Middle frontal gyrus (tissue), 1 donor: ENCODE data around the gene GRAMD4.
"Not testable (repeated sequence)": the region's sequence is repeated elsewhere in the genome, so short reads cannot be mapped to it uniquely, and the experiment has no call there.

Experiments
- DNase-seq: peaks from one replicate; pipeline ENCODE4 v3.0.0-alpha.2; 2015; ENCODE audit warnings: low spot score; ENCODE audit errors: extremely low spot score

The GRAMD4 gene

DNA sequence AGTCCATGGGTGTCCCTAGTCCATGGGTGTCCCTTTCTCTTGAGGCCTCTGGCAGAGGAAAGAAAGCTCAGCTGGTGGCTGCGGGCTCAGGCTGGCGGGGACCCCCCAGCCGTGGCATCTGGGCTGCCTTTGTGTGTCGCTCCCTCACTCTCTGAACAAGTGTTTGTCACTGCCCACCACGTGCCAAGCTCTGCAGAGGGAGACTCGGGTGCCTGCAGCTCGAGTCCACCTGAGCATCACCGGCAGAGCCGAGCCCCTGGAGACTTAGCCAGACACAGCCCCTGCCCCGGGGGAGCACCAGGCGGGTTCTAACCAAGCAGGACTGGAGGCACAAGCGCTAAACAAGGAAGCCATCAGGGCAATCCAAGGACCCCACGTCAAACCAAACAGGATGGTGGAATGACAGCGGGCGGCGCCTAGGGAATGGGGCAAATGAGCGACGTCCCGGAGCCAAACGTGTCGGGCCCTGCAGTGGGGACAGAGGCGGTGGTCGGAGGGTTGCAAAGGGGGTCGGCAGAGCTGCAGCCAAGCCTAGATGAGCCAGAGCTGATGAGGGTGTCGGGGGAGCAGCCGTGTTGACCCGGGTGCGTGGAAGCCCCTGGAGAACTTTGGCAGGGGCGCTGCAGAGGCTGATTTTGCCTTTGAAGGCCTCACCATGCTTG is 2.1 kb upstream of the GRAMD4 start:
- DNase-seq = no peak

DNA sequence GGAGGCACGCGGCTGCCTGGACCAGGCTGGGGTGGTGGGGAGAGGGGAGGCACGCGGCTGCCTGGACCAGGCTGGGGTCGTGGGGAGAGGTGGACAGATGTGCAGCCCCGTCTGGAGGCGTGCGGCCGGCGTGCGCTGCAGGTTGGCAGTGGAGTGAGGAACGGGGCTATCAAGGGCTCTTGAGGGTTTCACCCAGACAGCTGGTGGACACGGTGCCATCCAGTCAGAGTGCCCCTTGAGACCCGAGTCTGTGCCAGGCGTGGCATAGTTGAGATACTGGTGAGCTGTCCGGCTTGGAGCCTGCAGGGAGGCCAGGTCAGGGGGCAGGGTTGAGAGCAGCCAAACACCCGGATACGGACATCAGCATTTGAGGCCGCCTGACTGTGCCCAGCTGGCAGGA is 1.5 kb upstream of the GRAMD4 start:
- DNase-seq = no peak

GRCh38 chr22:46619240-46619829 is 851 bp upstream of the GRAMD4 start:
- no peak for DNase-seq

- no peak for DNase-seq
Measured at GRCh38 chr22:46620588-46621242, 529 bp downstream of the GRAMD4 start.

- not testable (repeated sequence) for DNase-seq
Measured at GRCh38 chr22:46621243-46621930, 1.2 kb downstream of the GRAMD4 start.

GRCh38 chr22:46622081-46622521 is 1.9 kb downstream of the GRAMD4 start:
- no peak for DNase-seq

- no peak for DNase-seq
Measured at GRCh38 chr22:46625113-46625842, 5.1 kb downstream of the GRAMD4 start.

GRCh38 chr22:46625843-46626349 is 5.7 kb downstream of the GRAMD4 start:
- DNase-seq = no peak

DNA sequence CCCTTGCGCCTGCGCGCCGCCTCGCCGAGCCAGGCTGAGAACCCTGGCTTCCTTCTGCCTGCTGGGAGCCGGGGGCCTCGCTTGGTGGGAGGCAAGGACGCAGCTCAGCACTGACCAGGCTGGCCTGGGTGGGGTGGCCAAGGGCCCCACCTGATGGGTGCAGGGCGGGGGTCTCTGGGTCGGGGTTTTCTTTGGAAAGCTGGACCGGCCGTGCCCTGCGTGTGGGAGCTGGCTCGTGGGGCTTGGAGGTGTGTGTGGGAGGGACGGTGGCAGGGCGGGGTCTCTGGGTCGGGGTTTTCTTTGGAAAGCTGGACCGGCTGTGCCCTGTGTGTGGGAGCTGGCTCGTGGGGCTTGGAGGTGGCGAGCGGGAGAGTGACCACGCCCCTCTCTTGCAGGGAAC is 6.2 kb downstream of the GRAMD4 start:
- no peak for DNase-seq

DNA sequence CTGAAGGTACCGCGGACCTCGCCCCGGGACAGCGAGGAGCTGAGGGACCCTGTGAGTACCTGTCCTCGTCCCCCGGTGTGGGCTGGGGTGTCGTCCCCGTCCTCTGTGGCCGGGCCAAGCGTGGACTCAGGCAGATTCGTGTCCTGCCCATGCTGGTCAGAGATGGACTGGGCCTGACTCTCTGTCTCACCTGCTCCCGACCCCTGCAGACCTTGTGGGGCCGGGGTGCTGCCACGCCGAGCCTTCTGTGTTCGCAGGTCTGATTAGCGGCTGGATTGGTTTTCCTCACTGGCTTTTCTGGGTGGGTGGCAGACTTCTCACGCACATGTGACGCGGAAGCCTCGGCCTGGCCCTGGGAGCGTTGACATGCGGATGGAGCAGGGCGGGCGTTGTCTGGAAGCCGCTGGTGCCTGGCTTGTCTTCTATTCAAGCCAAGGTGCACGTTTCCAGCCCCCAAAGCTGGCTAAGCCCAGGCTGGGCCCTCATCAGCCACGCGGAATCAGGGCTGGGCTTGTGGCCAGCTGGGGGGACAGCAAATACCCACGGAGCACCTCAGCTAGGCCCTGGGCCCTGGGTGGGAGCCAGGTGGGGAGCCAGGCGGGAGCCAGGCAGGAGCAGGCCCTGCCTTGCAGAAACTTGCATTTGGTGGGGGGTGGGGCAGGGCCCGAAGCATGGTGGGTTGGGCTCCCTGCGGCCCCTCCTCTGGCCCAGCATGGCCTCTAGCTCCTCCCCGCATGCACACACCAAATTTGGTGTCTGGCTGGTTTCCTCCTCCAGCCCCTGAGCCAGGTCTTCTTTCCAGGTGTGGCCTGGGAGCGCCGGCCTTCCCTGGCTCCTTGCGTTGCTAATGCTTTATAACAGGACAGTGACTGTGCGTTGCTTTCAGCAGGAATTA is 7.0 kb downstream of the GRAMD4 start:
- DNase-seq = no peak

GRCh38 chr22:46627806-46628482 is 7.8 kb downstream of the GRAMD4 start:
- DNase-seq = no peak

DNA sequence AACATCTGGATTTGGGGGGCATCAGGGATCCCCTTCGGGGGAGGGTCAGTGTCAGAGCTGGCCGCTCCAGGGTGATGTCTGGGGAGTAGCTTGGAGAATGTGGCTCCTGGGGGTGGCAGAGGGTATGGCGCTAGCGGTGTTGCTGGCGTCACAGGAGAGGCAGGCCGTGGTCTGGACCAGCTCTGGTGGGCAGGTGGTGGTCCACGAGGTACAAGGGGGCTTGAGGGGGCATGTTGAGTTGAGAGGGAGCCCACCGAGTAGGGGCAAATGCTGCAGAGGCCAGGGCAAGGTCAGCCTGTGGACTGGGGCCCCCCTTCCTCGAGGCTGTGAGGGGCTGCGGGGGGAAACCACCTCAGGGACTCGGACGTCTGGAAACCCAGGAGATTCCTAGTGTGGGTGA is 8.6 kb downstream of the GRAMD4 start:
- no peak for DNase-seq

DNA sequence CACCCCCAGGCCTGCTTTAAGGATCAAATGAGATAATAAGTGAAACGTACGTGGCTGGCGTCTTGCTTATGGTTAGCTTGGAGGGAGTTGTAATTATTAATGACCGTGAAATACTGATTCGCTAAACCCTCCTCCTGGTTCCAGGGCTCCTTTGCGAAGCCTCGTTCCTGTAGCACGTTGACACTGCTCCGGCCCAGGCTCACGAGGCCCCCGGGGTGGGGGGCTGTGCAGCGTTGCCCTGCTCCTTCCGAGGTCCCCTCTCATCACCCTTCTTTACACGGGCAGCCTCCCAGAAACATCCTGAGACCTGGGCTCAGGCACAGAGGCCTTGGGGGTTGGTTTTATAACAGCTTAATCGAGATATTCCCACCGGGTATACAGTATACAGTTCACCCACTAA is 9.1 kb downstream of the GRAMD4 start:
- no peak for DNase-seq

DNA sequence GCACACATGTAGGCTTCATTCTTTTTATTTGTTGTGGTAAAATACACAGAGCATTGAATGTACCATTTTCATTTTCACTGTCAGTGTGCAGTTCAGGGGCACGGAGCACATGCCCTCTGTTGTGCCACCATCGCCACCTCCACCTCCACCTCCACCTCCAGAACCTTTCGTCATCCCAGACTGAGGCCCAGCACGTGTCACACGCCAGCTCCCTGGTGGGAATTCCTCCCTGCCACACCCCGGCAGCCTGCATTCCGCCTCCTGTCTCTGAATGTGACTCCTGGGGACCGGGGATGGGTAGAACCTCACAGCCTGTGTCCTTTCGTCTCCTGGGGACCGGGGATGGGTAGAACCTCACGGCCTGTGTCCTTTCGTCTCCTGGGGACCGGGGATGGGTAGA is 10.9 kb downstream of the GRAMD4 start:
- DNase-seq = no peak

DNA sequence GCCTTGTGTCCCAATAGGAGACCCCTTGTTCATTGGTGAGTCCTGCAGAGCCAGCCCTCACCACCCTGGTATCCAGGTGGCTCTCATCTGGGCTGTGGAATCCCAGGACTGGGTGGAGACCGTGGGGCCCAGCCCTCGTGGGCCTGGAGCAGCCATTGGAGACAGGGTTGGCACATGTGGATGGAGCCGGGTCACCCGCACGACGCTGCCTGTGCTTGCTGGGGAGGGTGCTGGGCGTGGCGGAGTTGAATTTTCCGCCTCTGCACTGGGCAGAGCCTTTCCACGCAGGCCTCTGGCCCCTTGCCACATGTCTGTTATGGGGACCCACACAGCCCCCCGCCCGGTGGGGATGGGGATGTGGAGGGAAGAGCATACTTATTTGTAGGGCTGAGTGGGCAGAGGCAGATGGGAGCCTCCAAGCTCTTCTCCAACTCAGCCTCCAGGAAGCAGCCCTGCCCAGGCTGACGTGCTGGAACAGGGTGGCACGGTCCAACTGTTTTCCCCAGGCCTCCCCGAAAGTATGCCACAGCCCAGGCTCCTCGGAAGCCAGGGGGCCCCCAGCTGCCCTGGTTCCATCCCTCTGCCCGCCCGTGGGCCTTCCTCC is 12.6 kb downstream of the GRAMD4 start:
- no peak for DNase-seq

DNA sequence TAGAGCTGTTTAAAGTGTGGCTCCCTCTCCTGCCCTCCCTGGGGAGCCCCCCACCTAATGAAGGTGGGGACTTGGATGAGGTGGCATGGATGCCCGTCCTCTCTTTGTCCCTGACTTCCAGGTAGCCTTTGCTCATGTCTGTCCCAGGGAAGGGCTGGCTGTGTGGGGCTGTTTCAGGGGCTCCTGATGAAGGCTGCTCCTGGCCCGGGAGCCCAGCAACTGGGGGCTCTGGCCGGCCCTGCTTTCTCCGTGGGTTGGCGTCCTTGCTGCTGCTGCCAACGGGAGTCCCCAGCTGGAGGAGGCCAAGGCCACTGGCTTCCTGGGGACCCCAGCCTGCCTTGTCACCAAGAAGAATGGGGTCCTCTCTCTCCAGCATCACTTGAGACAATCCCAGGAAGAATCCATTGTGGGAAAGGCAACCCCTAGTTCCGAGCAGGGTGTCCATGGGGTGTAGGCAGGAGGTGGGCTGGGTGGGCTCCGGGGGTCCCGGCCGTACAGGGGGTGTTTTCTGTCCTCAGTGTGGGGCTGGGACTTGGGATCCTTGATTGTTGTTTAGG is 13.2 kb downstream of the GRAMD4 start:
- no peak for DNase-seq

GRCh38 chr22:46634011-46634699 is 14.0 kb downstream of the GRAMD4 start:
- DNase-seq = no peak

- not testable (repeated sequence) for DNase-seq
Measured at GRCh38 chr22:46634973-46635685, 14.9 kb downstream of the GRAMD4 start.
